ENCODE measurements around the gene CD96. TPM values are rescaled to one million over a fixed set of nuclear protein-coding genes. Genes with fewer than 3 reads are reported as not detected.
"Not testable (repeated sequence)": the region's sequence is repeated elsewhere in the genome, so short reads cannot be mapped to it uniquely, and the experiment has no call there.

CD96 gene
- total RNA-seq, 1 experiment from 2014 or later, result not detected

DNA sequence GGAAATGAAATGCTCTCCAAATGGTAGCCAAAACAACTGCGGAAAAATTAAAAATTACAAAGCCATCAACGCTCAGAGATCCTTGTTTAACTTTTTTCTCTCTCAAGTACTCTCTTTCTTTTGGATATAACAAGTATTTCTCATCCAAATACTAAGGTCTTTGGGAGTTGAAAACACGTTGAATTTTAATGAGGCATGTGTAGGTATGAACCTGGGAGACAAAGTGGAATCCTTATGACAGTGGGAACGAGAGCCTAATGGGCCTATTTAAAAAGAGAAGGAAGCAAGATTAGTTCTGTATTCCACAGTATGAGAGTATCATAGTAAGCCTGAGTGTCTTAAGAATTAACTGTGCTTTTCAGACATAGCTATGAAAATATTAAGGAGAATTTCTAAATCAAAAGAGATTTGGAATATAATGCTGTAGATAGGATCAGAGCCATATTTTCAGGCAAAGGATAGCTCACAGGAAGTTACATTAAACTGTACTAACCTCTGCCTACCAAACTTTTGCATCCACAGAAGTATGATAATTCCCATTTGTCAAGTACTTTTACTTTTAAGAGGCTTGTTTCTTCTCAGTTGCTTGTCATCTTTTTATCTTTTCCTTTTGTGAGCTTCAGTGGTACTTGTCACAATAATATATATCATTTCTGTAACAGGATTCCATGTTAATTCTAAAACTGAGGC is 759 bp downstream of the CD96 start:
- no peak for DNase-seq
- H3K4me3 ChIP-seq, result no peak overlapping the region
- no peaks in the 10 kb centered on the region for H3K27me3 ChIP-seq
- H3K36me3 ChIP-seq, result no peaks in the 10 kb centered on the region
- H3K9me3 ChIP-seq, result no peaks in the 10 kb centered on the region

DNA sequence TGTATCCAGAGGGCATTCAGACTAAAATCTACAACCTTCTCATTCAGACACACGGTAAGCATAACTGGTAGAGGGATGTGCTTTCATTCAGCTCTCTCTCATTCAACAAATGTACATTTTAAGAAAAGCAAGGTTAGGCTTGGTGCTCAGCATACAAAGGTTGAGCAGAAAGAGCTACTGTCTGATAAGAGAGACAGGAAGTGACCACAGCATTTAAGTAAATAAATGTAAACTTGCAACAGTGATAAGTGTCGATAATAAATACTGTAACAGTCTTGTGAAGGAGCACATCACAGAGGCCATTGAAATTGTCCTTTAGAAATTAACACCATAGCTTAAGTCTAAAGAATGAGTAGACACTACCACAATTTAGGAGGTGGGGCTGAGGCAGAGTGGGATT is 3.4 kb downstream of the CD96 start:
- no peaks in the 10 kb centered on the region for H3K36me3 ChIP-seq
- no peak overlapping the region for H3K4me3 ChIP-seq
- no peaks in the 10 kb centered on the region for H3K9me3 ChIP-seq
- H3K27me3 ChIP-seq, result no peaks in the 10 kb centered on the region
- no peak for DNase-seq

DNA sequence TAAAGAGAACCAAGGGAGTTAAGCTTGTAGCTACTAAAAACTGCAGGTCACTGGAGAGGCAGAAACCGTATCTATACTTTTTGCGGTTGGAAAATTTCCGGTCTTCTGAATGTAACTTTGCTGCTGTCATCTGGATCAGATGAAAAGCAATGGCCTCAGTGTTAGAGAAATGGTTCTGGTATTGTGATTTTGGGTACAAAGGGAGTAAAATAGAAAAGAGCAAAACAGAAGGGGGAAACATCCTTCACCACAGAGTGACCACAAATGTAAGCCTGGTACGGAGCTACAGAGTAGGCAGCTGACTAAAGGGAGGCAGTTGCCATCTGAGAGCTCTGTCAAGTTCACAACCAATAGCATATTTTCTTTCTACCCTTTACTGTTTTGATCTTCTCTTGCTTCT is 5.6 kb downstream of the CD96 start:
- H3K9me3 ChIP-seq, result no peaks in the 10 kb centered on the region
- DNase-seq, result no peak
- no peaks in the 10 kb centered on the region for H3K27me3 ChIP-seq
- no peak overlapping the region for H3K4me3 ChIP-seq
- H3K36me3 ChIP-seq, result no peaks in the 10 kb centered on the region

DNA sequence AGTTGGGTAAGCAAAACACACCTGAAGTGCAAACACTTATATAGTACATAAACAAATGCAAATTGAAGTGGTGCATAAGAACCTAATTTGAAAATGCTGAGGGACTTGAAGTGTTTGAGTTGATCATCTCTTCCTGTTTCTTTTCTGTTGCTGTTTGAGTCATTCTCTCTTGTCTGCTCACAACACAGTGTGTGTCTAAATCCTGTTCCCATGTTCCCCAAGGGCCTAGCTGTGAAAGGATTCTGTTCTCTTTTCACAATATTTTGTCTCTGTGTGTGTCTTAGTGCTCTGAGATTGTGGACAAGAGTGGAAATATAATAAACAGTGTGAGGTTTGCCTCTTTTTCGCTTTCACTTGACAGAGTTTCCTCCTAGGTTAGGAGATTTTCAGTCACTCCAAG is 6.1 kb downstream of the CD96 start:
- no peaks in the 10 kb centered on the region for H3K27me3 ChIP-seq
- no peaks in the 10 kb centered on the region for H3K36me3 ChIP-seq
- DNase-seq, result no peak
- no peaks in the 10 kb centered on the region for H3K9me3 ChIP-seq
- no peak overlapping the region for H3K4me3 ChIP-seq

DNA sequence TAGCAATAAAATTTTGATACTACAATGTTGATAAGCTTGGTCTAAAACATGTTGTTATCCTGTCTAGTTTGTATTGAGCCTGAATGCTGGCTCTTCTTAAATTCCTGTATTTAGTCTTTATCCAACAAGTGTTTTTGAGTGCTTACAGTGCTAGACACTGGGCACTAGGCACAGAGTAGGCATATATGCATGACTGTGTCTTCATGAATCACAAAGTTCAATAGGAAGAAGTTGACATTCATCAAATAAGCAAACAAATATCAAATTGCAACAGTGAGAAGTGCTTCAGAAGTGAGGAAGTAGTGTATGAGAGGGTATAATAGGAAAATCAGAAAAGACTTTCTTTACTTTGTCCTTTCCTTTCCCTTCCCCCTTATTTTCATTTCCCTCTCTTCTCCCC is 6.8 kb downstream of the CD96 start:
- Histone ChIP-seq H3K4me3 (no peak overlapping the region), H3K27me3 (no peaks in the 10 kb centered on the region), H3K9me3 (no peaks in the 10 kb centered on the region), H3K36me3 (no peaks in the 10 kb centered on the region)
- DNase-seq, result no peak

DNA sequence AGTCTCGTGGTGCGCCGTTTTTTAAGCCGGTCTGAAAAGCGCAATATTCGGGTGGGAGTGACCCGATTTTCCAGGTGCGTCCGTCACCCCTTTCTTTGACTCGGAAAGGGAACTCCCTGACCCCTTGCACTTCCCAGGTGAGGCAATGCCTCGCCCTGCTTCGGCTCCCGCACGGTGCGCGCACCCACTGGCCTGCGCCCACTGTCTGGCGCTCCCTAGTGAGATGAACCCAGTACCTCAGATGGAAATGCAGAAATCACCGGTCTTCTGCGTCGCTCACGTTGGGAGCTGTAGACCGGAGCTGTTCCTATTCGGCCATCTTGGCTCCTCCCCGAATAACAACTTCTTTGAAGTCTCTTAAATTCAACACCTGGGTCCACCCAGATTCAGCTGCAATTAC is 19.9 kb downstream of the CD96 start:
- not testable (repeated sequence) for H3K4me3 ChIP-seq, H3K9me3 ChIP-seq, H3K36me3 ChIP-seq, H3K27me3 ChIP-seq, DNase-seq

DNA sequence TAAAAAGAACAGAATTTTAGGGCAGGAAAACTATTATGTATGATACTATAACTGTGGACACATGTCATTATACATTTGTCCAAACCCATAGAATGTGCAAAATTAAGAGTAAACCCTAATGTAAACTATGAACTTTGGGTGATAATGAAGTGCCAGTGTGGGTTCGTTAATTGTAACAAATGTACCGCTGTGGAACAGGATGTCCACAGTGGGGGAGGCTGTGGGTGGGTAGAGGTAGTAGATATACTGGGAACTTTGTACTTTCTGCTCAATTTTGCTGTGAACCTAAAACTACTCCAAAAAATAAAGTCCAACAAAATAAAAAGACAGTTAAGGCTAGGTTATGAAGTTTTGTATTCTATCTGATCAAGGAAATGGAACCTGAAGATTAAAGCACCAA is 24.8 kb downstream of the CD96 start:
- no peak for DNase-seq
- H3K9me3 ChIP-seq, result 0 out of 2 replicates have a peak, but pooled peaks cover 3% of the 10 kb centered on the region
- no peaks in the 10 kb centered on the region for H3K27me3 ChIP-seq
- no peak overlapping the region for H3K4me3 ChIP-seq
- no peaks in the 10 kb centered on the region for H3K36me3 ChIP-seq

DNA sequence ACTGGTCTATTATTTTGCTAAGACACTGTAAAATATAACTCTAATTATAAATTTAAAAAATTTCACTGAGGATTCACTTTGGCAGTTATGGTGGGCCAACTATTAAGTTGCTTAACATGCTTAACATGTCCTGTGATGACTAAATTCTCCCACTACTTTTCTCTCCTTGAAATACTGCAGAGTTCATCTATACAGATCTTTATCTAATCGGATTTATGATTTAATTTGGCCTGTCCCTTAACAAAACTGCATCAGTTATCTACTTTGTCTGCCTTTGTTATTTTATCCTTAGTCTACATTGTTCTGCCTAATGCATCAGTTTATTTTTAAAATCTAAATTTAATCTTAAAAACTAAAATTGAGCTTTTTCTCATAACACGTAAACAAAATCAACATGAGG is 26.4 kb downstream of the CD96 start:
- H3K27me3 ChIP-seq, result no peaks in the 10 kb centered on the region
- DNase-seq, result no peak
- H3K4me3 ChIP-seq, result no peak overlapping the region
- no peaks in the 10 kb centered on the region for H3K36me3 ChIP-seq
- H3K9me3 ChIP-seq, result no peaks in the 10 kb centered on the region

DNA sequence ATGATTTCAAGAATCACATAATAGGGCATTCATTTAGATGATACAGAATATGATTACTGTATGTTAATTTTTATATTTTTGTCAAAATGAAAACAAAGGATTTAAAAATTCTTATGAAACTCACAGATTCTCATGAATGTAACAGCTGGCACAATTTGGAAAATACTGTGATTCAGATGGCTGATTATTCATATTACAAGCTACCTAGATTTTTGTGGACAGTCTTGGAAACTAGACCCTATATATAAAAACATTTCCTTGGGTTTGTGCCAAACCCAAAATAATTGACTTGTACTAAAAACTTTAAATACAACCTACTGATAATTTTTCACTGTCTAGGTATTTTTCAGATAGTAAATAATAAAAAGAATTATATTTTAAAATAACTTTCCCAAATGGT is 26.9 kb downstream of the CD96 start:
- Histone ChIP-seq H3K9me3 (no peaks in the 10 kb centered on the region), H3K4me3 (no peak overlapping the region), H3K36me3 (no peaks in the 10 kb centered on the region), H3K27me3 (no peaks in the 10 kb centered on the region)
- DNase-seq, result no peak

DNA sequence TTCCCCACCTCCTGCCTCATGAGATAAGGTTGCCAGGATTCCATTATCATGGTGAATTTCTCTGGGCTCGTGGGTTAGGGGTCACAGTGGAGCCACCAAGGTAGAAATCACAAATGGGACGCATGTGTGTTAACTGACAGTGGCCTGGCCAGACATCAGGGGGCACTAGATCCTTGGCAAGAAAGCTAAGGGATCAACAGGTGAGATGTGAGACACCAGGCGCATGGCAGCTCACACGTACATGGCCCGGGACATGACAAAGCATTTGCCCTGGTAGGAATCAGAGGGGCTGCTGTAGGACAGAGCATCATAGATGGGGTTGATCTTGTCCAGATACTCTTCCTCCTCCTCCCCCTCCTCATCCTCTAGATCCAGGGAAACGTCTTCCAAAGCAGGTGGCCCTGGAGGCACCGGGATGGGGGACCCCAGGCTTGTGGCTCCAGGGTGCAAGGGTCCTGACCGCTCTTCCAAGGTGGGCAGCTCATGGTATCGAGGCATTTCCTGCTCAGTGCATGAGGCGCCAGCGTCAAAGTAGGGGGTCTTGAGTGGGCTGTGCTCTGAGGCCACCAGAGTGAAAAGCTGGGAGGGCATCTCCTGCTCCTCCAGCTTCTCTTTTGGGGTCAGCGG is 28.5 kb downstream of the CD96 start:
- no peaks in the 10 kb centered on the region for H3K27me3 ChIP-seq
- no peaks in the 10 kb centered on the region for H3K36me3 ChIP-seq
- H3K4me3 ChIP-seq, result no peak overlapping the region
- no peak for DNase-seq
- no peaks in the 10 kb centered on the region for H3K9me3 ChIP-seq

DNA sequence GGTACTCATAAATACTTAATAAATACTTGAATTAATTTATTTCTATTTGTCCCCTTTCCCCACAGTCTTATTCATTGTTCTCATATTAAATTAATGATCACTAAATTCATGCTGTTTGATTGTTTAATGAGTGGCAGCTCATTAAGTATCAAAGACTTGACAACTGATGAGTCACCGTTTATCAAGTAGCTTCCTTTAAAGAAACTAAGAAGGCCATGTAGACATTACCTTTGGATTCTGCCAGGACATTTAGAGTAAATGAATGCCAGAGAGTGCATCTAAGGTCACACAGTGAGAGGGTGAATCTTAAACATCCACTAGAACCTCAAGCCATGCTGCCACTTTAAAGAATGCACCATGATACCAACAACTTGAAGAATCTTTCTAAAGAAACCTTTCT is 29.3 kb downstream of the CD96 start:
- no peaks in the 10 kb centered on the region for H3K36me3 ChIP-seq
- no peaks in the 10 kb centered on the region for H3K27me3 ChIP-seq
- H3K4me3 ChIP-seq, result no peak overlapping the region
- DNase-seq, result no peak
- H3K9me3 ChIP-seq, result no peaks in the 10 kb centered on the region

DNA sequence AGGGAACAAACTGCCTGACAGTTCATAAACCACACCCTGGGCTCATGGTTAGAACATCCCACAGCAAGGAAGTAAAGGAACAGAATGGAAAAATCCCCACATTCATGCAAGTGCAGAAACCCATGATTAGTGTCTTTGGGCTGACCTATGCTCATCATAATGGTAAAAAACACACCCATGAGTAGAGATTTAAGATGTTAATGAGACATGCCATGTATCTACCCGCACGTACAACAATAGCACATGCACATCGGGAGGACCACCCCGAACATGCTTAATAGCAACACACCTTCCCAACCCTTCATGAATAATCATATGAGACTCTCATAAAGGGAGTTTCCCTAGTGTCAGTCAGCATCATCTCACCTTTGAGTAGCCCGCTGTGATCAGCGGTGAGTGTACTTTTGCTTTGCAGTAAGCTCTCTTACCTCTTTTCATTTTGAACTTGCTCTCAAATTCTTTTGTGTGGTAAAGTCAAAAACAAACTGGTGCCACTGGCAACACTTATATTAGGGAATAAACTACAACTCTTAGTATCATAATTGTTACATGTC is 30.0 kb downstream of the CD96 start:
- Histone ChIP-seq H3K36me3 (no peaks in the 10 kb centered on the region), H3K27me3 (no peaks in the 10 kb centered on the region), H3K4me3 (no peak overlapping the region), H3K9me3 (no peaks in the 10 kb centered on the region)
- no peak for DNase-seq

DNA sequence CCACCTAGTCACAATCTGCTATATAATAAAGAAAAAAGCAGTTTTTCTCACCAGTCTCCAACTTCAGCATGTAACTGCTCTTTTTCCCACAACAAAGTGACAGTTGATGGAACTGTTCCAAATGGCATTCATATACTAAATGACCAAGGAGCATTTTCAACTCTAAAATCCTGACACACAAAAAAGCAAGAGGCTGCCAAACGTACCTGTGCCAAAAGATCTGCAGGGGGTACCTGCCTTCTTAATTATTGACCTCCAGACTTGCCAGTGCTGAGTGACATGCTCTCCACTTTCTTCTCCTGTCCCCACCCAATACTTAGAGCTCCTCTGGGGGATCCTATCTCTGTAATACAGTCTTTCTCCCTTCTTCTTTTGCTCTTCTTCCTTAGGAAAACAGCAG is 35.1 kb downstream of the CD96 start:
- Histone ChIP-seq H3K27me3 (no peaks in the 10 kb centered on the region), H3K9me3 (no peaks in the 10 kb centered on the region), H3K4me3 (no peak overlapping the region), H3K36me3 (no peaks in the 10 kb centered on the region)
- DNase-seq, result no peak

DNA sequence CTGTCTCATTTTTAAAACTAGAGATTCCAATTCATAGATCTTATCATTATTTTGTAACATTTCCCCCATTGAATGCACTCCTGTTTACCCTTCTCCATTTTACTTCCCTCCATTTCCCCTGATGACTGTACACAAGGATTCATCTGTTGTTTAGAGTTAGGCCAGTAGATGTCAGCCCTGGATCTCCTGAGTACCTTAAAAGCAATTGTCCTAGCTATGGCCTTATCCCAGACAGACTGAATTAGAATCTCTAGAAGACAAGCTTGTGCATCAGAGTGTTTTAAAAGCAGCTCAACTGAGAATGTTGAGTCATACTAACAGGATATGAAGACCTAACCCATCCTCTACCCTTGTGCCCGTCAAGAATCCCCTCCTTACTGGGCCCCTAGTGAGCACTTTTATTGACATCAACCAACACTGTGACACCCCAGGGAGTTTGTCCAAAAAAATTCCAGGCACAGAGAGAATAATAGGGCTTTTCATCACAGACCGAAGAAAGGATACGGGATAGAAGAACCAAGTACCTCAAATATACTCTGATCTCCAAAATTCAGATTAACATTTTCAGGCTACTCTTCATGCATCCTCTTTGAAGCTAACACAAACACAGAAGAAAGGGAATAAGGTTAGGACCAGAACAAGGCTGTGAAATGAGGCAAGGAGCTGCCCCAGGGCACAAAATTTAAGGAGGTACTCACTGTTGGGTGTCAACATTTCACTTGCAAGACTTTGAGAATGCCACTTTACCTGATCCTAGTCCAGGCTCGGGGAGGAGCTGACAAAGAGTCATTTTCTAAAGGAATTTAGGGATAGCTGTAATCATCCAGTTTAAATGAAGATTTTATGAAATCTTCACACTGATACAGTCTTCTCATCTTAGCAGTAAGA is 36.0 kb downstream of the CD96 start:
- Histone ChIP-seq H3K36me3 (no peaks in the 10 kb centered on the region), H3K4me3 (no peak overlapping the region), H3K27me3 (no peaks in the 10 kb centered on the region), H3K9me3 (no peaks in the 10 kb centered on the region)
- DNase-seq, result no peak

DNA sequence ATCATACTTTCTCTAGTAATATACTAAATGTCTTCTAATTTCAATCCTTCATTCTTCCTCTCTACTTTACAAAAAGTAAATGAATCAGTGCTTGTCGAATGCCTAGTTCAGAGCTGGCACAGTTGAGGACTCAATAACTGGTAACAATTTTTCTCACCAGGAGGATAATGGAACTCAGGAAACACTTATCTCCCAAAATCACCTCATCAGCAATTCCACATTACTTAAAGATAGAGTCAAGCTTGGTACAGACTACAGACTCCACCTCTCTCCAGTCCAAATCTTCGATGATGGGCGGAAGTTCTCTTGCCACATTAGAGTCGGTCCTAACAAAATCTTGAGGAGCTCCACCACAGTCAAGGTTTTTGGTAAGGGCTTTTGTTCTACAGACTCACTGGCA is 36.9 kb downstream of the CD96 start:
- H3K4me3 ChIP-seq, result no peak overlapping the region
- no peak for DNase-seq
- H3K27me3 ChIP-seq, result no peaks in the 10 kb centered on the region
- H3K36me3 ChIP-seq, result no peaks in the 10 kb centered on the region
- H3K9me3 ChIP-seq, result no peaks in the 10 kb centered on the region

DNA sequence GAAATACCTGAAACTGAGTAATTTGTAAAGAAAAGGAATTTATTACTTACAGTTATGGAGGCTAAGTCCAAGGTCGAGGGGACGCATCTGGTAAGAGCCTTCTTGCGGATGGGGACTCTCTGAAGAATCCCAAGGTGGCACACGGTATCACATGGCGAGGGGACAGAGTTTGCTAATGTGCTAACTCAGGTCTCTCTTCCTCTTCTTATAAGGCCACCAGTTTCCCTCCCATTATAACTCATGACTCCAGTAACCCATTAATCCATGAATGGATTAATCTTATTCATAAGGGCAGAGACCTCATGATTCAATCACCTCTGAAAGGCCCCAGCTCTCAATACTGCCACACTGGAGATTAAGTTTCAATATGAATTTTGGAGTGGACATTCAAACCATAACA is 37.5 kb downstream of the CD96 start:
- no peaks in the 10 kb centered on the region for H3K27me3 ChIP-seq
- H3K9me3 ChIP-seq, result no peaks in the 10 kb centered on the region
- H3K4me3 ChIP-seq, result no peak overlapping the region
- DNase-seq, result no peak
- H3K36me3 ChIP-seq, result no peaks in the 10 kb centered on the region

DNA sequence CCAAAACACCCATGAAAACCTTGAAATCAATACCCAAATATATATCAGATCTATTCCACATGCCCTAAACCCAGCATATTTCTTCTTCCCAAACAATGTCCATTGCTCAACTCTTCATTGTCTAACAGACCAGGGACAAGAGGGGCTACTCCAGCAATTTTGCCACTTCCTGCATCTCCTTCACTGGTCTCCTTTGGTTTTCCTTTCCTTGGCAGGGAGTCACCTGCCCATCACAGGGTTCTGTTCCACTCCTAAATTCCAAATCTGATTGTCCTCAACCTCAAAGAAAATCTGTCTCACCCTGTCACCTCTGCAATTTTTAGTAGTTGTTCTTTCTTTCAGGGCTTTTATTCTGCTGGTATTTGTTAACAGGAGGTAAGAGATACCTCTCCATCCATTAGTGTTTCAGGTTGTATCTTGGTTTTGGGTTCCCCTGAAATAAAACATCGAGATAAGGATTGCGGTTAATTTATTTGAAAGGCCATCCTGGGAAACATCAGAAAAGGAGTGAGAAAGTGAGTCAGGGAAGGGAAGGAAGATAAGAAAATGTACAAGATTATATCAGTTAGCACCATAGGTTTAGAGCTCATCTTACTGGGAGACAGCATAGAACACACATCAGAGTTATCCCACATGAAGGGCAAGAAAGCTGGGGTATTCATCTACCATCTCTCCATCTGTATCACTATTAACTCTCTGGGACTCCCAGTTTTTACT is 39.6 kb downstream of the CD96 start:
- H3K4me3 ChIP-seq, result no peak overlapping the region
- no peak for DNase-seq
- H3K27me3 ChIP-seq, result no peaks in the 10 kb centered on the region

More for the DNA sequence above, 39.6 kb downstream of the CD96 start:
- Histone ChIP-seq H3K36me3 (no peaks in the 10 kb centered on the region), H3K9me3 (no peaks in the 10 kb centered on the region)

Measured in MG63 (cell line).